DOHH2 (cell line): Measurements from ENCODE around the gene XRCC1.

Source experiments
- H3F3A ChIP-seq: fragments of 200-600 bp; sonication (generic), shearing (Covaris generic); 2 replicates; pipeline ENCODE4 v1.6.0; 2016; ENCODE audit warnings: antibody characterized with exemption, mild to moderate bottlenecking; ENCODE audit not compliant: control insufficient read depth, insufficient read depth
- H3K27ac ChIP-seq: fragments of 200-600 bp; sonication (generic); 2 replicates; pipeline ENCODE4 v1.5.1; 2014; ENCODE audit warnings: low read depth, mild to moderate bottlenecking, low read length, moderate library complexity
- H3K27me3 ChIP-seq: fragments of 200-600 bp; sonication (generic); 2 replicates; pipeline ENCODE4 v1.6.1; 2014; ENCODE audit warnings: mild to moderate bottlenecking, low read length, mixed read lengths; ENCODE audit not compliant: control insufficient read depth
- H3K36me3 ChIP-seq: fragments of 200-600 bp; sonication (generic); 2 replicates; pipeline ENCODE4 v1.6.1; 2014; ENCODE audit warnings: mild to moderate bottlenecking, low read length, moderate library complexity, mixed read lengths; ENCODE audit not compliant: control insufficient read depth
- H3K4me1 ChIP-seq: fragments of 200-600 bp; sonication (generic); 2 replicates; pipeline ENCODE4 v1.6.1; 2014; ENCODE audit warnings: mild to moderate bottlenecking, low read length, mixed read lengths; ENCODE audit not compliant: control insufficient read depth
- H3K4me2 ChIP-seq: fragments of 200-600 bp; sonication (generic); 2 replicates; pipeline ENCODE4 v1.6.0; 2014; ENCODE audit warnings: mild to moderate bottlenecking, low read length, moderate library complexity
- H3K4me3 ChIP-seq: fragments of 200-600 bp; sonication (generic); 2 replicates; pipeline ENCODE4 v1.5.1; 2014; ENCODE audit warnings: mild to moderate bottlenecking, low read length, mixed read lengths
- H3K79me2 ChIP-seq: fragments of 200-600 bp; sonication (generic); 2 replicates; pipeline ENCODE4 v1.6.1; 2014; ENCODE audit warnings: mild to moderate bottlenecking, low read length, mixed read lengths; ENCODE audit not compliant: control insufficient read depth
- H3K9me2 ChIP-seq: fragments of 200-600 bp; sonication (generic); replicated peaks from 2 replicates; pipeline ENCODE4 v1.6.1; 2014; ENCODE audit warnings: mild to moderate bottlenecking, low read length, mixed read lengths; ENCODE audit not compliant: control insufficient read depth
- H3K9me3 ChIP-seq: fragments of 200-600 bp; sonication (generic); 2 replicates; pipeline ENCODE4 v1.6.1; 2014; ENCODE audit warnings: antibody characterized with exemption, low read length, mixed read lengths; ENCODE audit not compliant: control insufficient read depth, insufficient read depth
- H4K20me1 ChIP-seq: fragments of 200-600 bp; sonication (generic); 2 replicates; pipeline ENCODE4 v1.6.0; 2014; ENCODE audit warnings: low read depth, mild to moderate bottlenecking, antibody characterized with exemption, low read length, moderate library complexity; ENCODE audit not compliant: control insufficient read depth, insufficient read depth
- EZH2phosphoT487 ChIP-seq: fragments of 200-600 bp; sonication (generic); IDR thresholded peaks from 2 replicates; pipeline ENCODE4 v1.6.1; 2017; ENCODE audit warnings: borderline replicate concordance, mild to moderate bottlenecking, antibody characterized with exemption, low read length, moderate library complexity, mixed read lengths
- TF ChIP-seq, protein P1 (sequence below): fragments of 200-600 bp; sonication (generic); IDR thresholded peaks from one replicate; pipeline ENCODE4 v1.5.1; 2014; ENCODE audit warnings: antibody characterized with exemption, mild to moderate bottlenecking, low read depth, low read length; ENCODE audit not compliant: poor library complexity, severe bottlenecking

The XRCC1 gene, protein sequence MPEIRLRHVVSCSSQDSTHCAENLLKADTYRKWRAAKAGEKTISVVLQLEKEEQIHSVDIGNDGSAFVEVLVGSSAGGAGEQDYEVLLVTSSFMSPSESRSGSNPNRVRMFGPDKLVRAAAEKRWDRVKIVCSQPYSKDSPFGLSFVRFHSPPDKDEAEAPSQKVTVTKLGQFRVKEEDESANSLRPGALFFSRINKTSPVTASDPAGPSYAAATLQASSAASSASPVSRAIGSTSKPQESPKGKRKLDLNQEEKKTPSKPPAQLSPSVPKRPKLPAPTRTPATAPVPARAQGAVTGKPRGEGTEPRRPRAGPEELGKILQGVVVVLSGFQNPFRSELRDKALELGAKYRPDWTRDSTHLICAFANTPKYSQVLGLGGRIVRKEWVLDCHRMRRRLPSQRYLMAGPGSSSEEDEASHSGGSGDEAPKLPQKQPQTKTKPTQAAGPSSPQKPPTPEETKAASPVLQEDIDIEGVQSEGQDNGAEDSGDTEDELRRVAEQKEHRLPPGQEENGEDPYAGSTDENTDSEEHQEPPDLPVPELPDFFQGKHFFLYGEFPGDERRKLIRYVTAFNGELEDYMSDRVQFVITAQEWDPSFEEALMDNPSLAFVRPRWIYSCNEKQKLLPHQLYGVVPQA

DNA sequence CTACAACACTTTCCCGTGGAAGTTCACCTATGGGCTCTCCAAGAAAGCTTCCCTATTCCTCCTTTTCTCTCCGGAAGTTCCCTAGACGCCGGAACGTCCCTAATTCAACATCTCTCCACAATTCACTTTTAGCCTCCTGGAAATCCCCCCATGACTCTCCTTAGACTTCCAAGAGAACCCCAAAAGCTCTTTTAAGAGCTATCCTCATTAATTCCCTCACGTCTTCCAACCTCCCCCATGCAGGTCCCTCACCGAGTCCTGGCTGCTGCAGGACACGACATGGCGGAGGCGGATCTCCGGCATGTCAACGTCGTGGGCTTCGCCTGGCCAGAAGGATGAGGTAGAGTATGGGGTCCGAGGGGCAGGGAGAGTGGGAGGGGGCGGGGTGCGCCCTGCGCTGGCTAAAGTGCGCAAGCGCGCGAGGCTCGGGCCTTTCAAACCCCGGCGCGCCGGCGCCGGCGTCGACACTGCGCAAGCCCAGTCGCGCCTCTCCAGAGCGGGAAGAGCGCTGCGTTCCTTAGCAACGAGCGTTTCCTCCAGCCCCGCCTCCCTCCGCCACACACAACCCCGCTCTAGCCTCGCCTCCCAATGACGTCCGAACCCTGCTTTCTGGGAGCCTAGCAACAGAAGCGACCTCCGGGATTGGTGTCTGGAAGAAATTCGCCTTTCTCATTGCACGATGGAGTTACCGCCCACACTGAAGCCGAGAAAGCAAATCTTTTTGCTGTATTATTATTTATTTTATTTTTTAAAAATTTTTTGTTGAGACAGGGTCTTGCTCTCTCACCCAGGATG lies at the start of gene XRCC1, which contains the start of gene PINLYP:
Gene XRCC1, minus strand, starts transcription at position 372 of the 795 bp plus-strand sequence. Its CDS starts 69 bp downstream, at position 303.
Gene PINLYP, plus strand, starts transcription at position 646 of the 795 bp plus-strand sequence. CDS start 1,391 bp downstream, outside the sequence.
- Histone ChIP-seq H3K4me2 (peak within 1 kb of the TSS; percentile 88), H3K36me3 (peaks cover 17% of the 10 kb centered on the region), H3K27ac (peak within 1 kb of the TSS; percentile 22), H3K79me2 (peaks cover 27% of the 10 kb centered on the region), H3K9me3 (no peaks in the 10 kb centered on the region), H3K4me3 (peak within 1 kb of the TSS; percentile 88), H3F3A (no peaks in the 10 kb centered on the region), H3K9me2 (no peaks in the 10 kb centered on the region), H3K27me3 (peaks cover 8% of the 10 kb centered on the region; the same call in 1 of the 2 replicates), H4K20me1 (no peaks in the 10 kb centered on the region), H3K4me1 (peaks cover 16% of the 10 kb centered on the region)
- TF ChIP-seq, protein P1, sequence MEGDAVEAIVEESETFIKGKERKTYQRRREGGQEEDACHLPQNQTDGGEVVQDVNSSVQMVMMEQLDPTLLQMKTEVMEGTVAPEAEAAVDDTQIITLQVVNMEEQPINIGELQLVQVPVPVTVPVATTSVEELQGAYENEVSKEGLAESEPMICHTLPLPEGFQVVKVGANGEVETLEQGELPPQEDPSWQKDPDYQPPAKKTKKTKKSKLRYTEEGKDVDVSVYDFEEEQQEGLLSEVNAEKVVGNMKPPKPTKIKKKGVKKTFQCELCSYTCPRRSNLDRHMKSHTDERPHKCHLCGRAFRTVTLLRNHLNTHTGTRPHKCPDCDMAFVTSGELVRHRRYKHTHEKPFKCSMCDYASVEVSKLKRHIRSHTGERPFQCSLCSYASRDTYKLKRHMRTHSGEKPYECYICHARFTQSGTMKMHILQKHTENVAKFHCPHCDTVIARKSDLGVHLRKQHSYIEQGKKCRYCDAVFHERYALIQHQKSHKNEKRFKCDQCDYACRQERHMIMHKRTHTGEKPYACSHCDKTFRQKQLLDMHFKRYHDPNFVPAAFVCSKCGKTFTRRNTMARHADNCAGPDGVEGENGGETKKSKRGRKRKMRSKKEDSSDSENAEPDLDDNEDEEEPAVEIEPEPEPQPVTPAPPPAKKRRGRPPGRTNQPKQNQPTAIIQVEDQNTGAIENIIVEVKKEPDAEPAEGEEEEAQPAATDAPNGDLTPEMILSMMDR, result no peak
- no peak for TF ChIP-seq EZH2phosphoT487

DNA sequence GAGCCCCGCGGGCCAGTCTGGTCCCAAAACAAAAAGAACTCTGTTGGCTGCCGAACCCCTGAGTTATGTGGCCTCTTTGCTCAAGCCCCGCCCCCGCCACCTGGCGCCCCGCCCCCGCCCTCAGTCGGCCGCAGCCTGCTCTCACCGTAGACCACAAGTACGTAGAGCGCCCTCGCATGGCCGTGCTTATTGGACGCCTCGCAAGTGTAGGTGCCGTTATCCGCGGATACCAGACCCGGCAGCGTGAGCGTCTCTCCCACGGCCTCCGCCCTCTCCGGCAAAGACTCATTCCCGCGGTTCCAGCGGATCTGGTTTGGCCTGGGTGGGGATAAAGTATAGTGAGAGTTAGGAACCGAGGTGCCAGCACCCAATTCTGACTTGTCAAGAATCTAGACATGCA lies 49.6 kb upstream of the XRCC1 start:
- H3K4me2 ChIP-seq, result peak overlapping the region; percentile 29; the same call in 1 of the 2 replicates
- no peaks in the 10 kb centered on the region for H4K20me1 ChIP-seq
- H3K9me3 ChIP-seq, result no peaks in the 10 kb centered on the region
- H3K9me2 ChIP-seq, result no peaks in the 10 kb centered on the region
- H3K27ac ChIP-seq, result no peak overlapping the region
- H3K4me1 ChIP-seq, result peaks cover 20% of the 10 kb centered on the region
- TF ChIP-seq, protein P1, result peak; percentile 57
- TF ChIP-seq EZH2phosphoT487, result no peak
- H3F3A ChIP-seq, result peaks cover 5% of the 10 kb centered on the region; the same call in 1 of the 2 replicates
- H3K27me3 ChIP-seq, result no peaks in the 10 kb centered on the region
- no peak overlapping the region for H3K4me3 ChIP-seq
- peaks cover 5% of the 10 kb centered on the region for H3K36me3 ChIP-seq
- peaks cover 11% of the 10 kb centered on the region for H3K79me2 ChIP-seq

DNA sequence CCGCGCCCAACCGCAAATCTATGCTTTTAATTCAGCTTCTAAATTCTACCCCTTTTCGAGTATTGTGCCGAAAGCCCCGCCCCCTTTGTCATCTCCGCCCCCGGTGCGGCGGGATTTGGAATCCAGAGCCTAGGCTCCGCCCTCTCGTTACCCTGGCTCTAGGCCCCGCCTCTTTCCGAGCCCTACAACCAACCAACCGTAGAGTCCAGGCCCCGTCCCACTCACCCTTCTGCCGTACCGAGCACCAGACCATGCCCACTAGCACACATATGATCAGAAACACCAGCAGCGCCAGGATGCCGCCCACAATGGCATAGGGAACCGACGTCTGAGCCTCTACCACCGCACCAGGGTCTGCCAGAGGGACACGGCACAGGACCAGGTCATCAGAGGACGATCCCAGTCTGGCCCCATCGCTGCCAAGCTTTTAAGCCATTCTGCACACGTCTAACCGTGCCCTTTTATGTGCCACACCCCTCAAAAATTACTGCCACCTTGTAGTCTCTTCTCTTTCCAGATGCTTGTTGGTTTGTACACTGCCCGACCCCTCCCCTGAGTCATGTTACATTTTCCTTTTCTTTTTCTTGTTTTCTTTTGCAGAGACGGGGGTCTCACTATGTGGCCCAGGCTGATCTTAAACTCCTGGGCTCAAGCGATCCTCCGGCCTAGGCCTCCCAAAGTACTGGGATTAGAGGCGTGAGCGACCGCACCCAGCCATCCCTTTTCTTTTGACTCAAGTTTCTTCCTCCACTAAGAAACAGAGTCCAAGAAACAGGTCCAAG lies 48.8 kb upstream of the XRCC1 start:
- Histone ChIP-seq H4K20me1 (no peaks in the 10 kb centered on the region), H3K4me3 (no peak overlapping the region), H3F3A (peaks cover 5% of the 10 kb centered on the region; the same call in 1 of the 2 replicates), H3K79me2 (peaks cover 13% of the 10 kb centered on the region), H3K4me1 (peaks cover 23% of the 10 kb centered on the region), H3K9me3 (no peaks in the 10 kb centered on the region), H3K36me3 (peaks cover 10% of the 10 kb centered on the region), H3K27me3 (no peaks in the 10 kb centered on the region), H3K4me2 (no peak overlapping the region), H3K27ac (no peak overlapping the region), H3K9me2 (no peaks in the 10 kb centered on the region)
- TF ChIP-seq EZH2phosphoT487, result no peak
- TF ChIP-seq, protein P1, result no peak
